ENCODE results near the gene NCK1. TPM values are rescaled to one million over a fixed set of nuclear protein-coding genes. Genes with fewer than 3 reads are reported as not detected.
A peak's percentile ranks its signal among the peaks of the same experiment; 100 is the strongest.

The NCK1 gene
- total and polyA plus RNA-seq, 2 of the 13 experiments (the other 11 are each of a cell fraction or from before 2014, with no cell fraction given): 14.7 to 30.4 TPM

DNA sequence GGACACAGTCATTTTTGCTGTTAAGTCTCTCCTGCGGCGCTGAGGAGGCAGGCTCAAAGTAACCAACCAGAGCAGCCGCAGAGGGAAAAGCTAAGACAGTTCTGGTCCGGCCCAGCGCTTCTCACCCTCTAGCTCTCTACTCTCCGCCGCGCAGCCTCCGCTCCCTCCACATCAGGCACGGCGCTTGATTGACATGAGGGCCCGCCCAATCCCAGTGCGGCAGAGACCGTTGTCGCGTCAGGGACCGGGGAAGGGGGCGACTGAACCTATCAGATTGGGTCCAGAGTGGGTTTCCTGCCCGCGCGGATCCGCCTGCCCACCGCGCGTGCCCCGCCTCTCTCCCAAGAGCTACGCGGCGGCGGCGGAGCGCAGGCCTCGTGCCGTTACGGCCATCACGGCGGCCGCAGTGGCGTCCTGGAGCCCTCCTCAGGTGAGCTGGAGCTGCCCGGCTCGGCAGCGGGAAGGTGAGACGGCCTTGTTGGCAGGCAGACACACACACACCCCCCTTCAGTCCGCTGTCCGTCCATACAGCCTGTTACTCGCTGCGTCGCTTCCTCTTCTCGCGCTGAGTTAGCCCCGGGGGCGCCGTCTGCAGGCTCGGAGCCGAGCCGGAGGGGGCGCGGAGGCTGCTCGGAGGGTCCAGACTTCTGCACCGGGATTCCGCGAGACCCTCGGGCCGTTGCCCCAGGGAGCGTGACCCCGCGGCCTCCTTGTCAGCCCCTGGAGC is at the start of gene NCK1 (continued):
- TF ChIP-seq, protein P1, sequence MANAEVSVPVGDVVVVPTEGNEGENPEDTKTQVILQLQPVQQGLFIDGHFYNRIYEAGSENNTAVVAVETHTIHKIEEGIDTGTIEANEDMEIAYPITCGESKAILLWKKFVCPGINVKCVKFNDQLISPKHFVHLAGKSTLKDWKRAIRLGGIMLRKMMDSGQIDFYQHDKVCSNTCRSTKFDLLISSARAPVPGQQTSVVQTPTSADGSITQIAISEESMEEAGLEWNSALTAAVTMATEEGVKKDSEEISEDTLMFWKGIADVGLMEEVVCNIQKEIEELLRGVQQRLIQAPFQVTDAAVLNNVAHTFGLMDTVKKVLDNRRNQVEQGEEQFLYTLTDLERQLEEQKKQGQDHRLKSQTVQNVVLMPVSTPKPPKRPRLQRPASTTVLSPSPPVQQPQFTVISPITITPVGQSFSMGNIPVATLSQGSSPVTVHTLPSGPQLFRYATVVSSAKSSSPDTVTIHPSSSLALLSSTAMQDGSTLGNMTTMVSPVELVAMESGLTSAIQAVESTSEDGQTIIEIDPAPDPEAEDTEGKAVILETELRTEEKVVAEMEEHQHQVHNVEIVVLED (CRISPR knock-in tag; IDR thresholded peaks at IDR 0.05; ENCODE audit: borderline replicate concordance): peak; percentile 93
- no peak for TF ChIP-seq NBN (conservative IDR thresholded peaks at IDR 0.05)
- TF ChIP-seq, protein P2, sequence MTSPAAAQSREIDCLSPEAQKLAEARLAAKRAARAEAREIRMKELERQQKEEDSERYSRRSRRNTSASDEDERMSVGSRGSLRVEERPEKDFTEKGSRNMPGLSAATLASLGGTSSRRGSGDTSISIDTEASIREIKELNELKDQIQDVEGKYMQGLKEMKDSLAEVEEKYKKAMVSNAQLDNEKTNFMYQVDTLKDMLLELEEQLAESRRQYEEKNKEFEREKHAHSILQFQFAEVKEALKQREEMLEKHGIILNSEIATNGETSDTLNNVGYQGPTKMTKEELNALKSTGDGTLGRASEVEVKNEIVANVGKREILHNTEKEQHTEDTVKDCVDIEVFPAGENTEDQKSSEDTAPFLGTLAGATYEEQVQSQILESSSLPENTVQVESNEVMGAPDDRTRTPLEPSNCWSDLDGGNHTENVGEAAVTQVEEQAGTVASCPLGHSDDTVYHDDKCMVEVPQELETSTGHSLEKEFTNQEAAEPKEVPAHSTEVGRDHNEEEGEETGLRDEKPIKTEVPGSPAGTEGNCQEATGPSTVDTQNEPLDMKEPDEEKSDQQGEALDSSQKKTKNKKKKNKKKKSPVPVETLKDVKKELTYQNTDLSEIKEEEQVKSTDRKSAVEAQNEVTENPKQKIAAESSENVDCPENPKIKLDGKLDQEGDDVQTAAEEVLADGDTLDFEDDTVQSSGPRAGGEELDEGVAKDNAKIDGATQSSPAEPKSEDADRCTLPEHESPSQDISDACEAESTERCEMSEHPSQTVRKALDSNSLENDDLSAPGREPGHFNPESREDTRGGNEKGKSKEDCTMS (CRISPR knock-in tag; conservative IDR thresholded peaks at IDR 0.05): no peak
- TF ChIP-seq ZNF430 (CRISPR knock-in tag; IDR thresholded peaks at IDR 0.05): peak; percentile 99
- TF ChIP-seq ZNF780A (CRISPR knock-in tag; IDR thresholded peaks at IDR 0.05): peak; percentile 97
- peak; percentile 84 for TF ChIP-seq ZNF616 (CRISPR knock-in tag; IDR thresholded peaks at IDR 0.05; ENCODE audit: low read depth)
- peak; percentile 85; the same call in 1 of the 2 replicates for TF ChIP-seq SALL1 (CRISPR knock-in tag; IDR thresholded peaks at IDR 0.05)
- peak; percentile 99 for TF ChIP-seq KDM5B (CRISPR knock-in tag; IDR thresholded peaks at IDR 0.05; ENCODE audit: borderline replicate concordance)
- TF ChIP-seq NFE2 (CRISPR knock-in tag; IDR thresholded peaks at IDR 0.05): no peak
- peak; percentile 69 for TF ChIP-seq ISL2 (CRISPR knock-in tag; IDR thresholded peaks at IDR 0.05)
- TF ChIP-seq ZNF883 (CRISPR knock-in tag; IDR thresholded peaks at IDR 0.05; ENCODE audit: not compliant biosample characterization): peak; percentile 95
- peak; percentile 96 for TF ChIP-seq ZNF777 (CRISPR knock-in tag; IDR thresholded peaks at IDR 0.05)
- peak; percentile 51; the same call in 1 of the 2 replicates for TF ChIP-seq MTA1 (CRISPR knock-in tag; IDR thresholded peaks at IDR 0.05; ENCODE audit: borderline replicate concordance)
- no peak for TF ChIP-seq LCORL (IDR thresholded peaks at IDR 0.05)
- TF ChIP-seq LCORL (CRISPR knock-in tag; IDR thresholded peaks at IDR 0.05): peak; percentile 68
- TF ChIP-seq, protein P3, sequence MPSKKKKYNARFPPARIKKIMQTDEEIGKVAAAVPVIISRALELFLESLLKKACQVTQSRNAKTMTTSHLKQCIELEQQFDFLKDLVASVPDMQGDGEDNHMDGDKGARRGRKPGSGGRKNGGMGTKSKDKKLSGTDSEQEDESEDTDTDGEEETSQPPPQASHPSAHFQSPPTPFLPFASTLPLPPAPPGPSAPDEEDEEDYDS (CRISPR knock-in tag; IDR thresholded peaks at IDR 0.05): peak; percentile 88
- TF ChIP-seq, protein P4, sequence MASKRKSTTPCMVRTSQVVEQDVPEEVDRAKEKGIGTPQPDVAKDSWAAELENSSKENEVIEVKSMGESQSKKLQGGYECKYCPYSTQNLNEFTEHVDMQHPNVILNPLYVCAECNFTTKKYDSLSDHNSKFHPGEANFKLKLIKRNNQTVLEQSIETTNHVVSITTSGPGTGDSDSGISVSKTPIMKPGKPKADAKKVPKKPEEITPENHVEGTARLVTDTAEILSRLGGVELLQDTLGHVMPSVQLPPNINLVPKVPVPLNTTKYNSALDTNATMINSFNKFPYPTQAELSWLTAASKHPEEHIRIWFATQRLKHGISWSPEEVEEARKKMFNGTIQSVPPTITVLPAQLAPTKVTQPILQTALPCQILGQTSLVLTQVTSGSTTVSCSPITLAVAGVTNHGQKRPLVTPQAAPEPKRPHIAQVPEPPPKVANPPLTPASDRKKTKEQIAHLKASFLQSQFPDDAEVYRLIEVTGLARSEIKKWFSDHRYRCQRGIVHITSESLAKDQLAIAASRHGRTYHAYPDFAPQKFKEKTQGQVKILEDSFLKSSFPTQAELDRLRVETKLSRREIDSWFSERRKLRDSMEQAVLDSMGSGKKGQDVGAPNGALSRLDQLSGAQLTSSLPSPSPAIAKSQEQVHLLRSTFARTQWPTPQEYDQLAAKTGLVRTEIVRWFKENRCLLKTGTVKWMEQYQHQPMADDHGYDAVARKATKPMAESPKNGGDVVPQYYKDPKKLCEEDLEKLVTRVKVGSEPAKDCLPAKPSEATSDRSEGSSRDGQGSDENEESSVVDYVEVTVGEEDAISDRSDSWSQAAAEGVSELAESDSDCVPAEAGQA (IDR thresholded peaks at IDR 0.05; ENCODE audit: low read depth): no peak
- TF ChIP-seq, protein P4 (CRISPR knock-in tag; IDR thresholded peaks at IDR 0.05; ENCODE audit: borderline replicate concordance): 0 out of 2 replicates have a peak, but pooled peaks have one; percentile 12
- 0 out of 2 replicates have a peak, but pooled peaks have one; percentile 83 for TF ChIP-seq ZNF672 (CRISPR knock-in tag; IDR thresholded peaks at IDR 0.05)
- peak; percentile 83; the same call in 1 of the 2 replicates for TF ChIP-seq ZNF44 (CRISPR knock-in tag; IDR thresholded peaks at IDR 0.05)
